ENCODE measurements around the gene SPON1. TPM values are rescaled to one million over a fixed set of nuclear protein-coding genes. Genes with fewer than 3 reads are reported as not detected.
"Not testable (repeated sequence)": the region's sequence is repeated elsewhere in the genome, so short reads cannot be mapped to it uniquely, and the experiment has no call there.

SPON1 gene
- total and polyA plus RNA-seq, 8 donors = 0.83 to 17.5 (median 1.7) TPM

DNA sequence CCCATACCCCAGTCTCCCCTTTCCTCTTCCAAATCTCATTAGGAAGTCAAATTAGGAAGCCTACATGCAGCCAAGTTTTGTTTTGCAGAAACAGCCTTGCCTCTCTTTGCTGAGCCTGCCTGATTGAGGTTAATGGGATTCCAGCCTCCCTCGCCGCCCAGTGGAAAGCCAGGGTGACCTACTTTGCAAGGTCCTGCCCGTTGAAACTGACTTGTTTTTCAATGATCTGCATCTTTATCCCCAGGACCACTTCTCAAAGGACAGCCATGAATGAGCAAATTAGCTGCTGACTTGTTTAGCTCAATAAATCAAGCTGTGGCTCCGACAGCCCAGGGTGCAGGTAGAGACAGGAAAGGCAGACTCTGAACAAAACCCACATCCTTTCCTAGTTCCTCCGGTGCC is 286.1 kb downstream of the SPON1 start:
- peak in 1 of 4 donors; percentile 47 for ATAC-seq
- WGBS, 2 donors = 53 to 68% methylated on average over 5 of the region's 5 CpGs
- no peak overlapping the region for H3K4me3 ChIP-seq
- no peak for DNase-seq
- TF ChIP-seq, protein P1, sequence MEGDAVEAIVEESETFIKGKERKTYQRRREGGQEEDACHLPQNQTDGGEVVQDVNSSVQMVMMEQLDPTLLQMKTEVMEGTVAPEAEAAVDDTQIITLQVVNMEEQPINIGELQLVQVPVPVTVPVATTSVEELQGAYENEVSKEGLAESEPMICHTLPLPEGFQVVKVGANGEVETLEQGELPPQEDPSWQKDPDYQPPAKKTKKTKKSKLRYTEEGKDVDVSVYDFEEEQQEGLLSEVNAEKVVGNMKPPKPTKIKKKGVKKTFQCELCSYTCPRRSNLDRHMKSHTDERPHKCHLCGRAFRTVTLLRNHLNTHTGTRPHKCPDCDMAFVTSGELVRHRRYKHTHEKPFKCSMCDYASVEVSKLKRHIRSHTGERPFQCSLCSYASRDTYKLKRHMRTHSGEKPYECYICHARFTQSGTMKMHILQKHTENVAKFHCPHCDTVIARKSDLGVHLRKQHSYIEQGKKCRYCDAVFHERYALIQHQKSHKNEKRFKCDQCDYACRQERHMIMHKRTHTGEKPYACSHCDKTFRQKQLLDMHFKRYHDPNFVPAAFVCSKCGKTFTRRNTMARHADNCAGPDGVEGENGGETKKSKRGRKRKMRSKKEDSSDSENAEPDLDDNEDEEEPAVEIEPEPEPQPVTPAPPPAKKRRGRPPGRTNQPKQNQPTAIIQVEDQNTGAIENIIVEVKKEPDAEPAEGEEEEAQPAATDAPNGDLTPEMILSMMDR (IDR thresholded peaks at IDR 0.05) = no peak
- intact Hi-C loops (cut with DNase I) = loop anchor here (5.0 to 10.0 kb wide), 4 partner anchors 291 to 484 kb away; no protein-coding TSS in a partner anchor
- H3K36me3 ChIP-seq = no peaks in the 10 kb centered on the region
- H3K27me3 ChIP-seq = no peaks in the 10 kb centered on the region
- FAIRE-seq = no peak
- no peak overlapping the region for H3K27ac ChIP-seq
- H3K9me3 ChIP-seq = no peaks in the 10 kb centered on the region
- no peaks in the 10 kb centered on the region for H3K4me1 ChIP-seq

DNA sequence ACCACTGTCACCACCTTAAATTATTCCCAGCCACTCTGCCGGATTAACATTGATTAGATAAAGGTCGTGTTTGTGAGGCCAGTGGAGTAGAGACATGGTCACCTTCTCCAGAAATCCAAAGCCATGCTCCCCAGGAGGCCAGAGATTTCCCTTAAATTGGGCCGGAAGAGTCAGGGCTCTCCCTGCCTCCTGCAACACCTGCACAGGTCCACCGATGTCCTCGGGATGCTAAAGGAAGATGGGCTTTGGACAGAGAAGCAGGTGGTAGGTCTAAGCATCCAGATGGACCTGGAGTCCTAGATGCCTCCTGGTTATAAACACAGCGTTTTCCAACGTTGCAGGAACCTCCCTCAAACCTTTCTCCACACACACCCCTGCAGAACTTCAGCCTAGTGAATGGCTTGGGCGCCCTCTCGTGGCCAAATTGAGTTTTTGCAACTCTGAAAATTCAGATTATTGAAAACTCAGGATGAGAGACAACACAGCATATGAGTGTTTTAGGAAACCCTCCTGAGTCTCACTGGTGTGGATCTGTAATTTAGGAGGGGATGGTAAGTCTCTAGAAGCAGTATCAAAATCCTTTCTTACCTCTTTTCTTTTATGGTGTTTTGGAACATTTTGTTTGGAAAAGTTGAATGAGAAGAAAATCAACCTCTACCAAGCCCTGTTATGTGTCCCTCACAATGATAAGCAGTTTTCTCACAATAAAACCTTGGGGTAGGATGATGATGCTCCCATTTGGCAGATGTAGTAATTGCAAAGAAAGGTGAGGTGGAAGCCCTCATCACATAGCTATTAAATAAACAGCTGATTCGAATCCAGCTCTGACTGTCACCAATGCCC is 286.8 kb downstream of the SPON1 start:
- TF ChIP-seq, protein P1 (IDR thresholded peaks at IDR 0.05) = peak; percentile 64 to 80 (median 78)
- Histone ChIP-seq H3K4me1 (no peaks in the 10 kb centered on the region), H3K36me3 (no peaks in the 10 kb centered on the region), H3K9me3 (no peaks in the 10 kb centered on the region), H3K27me3 (no peaks in the 10 kb centered on the region), H3K4me3 (no peak overlapping the region), H3K27ac (no peak overlapping the region)
- 23 to 28% methylated on average over 10 of the region's 10 CpGs for WGBS, 2 donors
- DNase-seq (peak in 5 of 6 donors; percentile 14 to 82 (median 41)), FAIRE-seq (no peak), ATAC-seq (peak in 3 of 4 donors; percentile 74 to 81 (median 78))
- intact Hi-C loops (cut with DNase I) = loop anchor here (5.0 to 10.0 kb wide), 4 partner anchors 292 to 485 kb away; no protein-coding TSS in a partner anchor

DNA sequence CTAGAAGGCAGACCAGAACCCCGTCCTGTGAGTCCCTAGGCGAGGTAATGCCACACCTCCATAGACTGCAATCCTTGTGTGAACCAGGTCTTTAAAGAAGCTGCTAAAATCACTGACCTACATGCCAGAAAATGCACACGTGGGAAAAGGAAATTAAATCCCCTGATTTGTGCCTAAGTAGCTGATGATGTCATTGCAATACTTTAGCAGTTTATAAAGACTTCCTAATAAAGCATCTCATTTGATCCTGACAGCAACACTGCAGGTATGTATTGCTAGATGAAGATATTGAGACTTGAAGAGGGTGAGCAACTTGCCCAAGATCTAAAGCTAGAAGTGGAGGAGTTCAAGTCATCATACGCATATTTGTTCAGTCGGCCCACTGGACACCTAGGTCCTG is 289.2 kb downstream of the SPON1 start:
- no peaks in the 10 kb centered on the region for H3K36me3 ChIP-seq
- H3K27me3 ChIP-seq = no peaks in the 10 kb centered on the region
- 56 to 73% methylated on average over 5 of the region's 5 CpGs for WGBS, 2 donors
- no peaks in the 10 kb centered on the region for H3K4me1 ChIP-seq
- intact Hi-C loops (cut with DNase I) = no loop called here
- ATAC-seq = no peak
- no peak for DNase-seq
- H3K4me3 ChIP-seq = no peak overlapping the region
- TF ChIP-seq, protein P1 (IDR thresholded peaks at IDR 0.05) = no peak
- FAIRE-seq = no peak
- no peaks in the 10 kb centered on the region for H3K9me3 ChIP-seq
- no peak overlapping the region for H3K27ac ChIP-seq

DNA sequence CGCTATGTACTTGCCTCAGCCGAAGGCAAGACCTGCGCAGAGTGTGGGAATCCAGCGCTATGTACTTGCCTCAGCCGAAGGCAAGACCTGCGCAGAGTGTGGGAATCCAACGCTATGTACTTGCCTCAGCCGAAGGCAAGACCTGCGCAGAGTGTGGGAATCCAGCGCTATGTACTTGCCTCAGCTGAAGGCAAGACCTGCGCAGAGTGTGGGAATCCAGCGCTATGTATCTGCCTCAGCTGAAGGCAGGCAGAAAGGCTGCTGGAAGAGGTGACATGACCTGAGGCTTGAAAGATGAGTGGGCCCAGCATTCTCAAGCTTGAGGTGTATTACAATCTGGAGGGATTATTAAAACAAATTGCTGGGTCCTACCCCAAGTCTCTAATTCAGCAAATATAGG is 290.0 kb downstream of the SPON1 start:
- intact Hi-C loops (cut with DNase I); H3K4me1 ChIP-seq; H3K27ac ChIP-seq; ATAC-seq; H3K36me3 ChIP-seq; DNase-seq; H3K27me3 ChIP-seq; FAIRE-seq; H3K9me3 ChIP-seq; H3K4me3 ChIP-seq: not testable (repeated sequence)
- WGBS, 2 donors = 93 to 94% methylated on average over 5 to 6 of the region's 12 CpGs

DNA sequence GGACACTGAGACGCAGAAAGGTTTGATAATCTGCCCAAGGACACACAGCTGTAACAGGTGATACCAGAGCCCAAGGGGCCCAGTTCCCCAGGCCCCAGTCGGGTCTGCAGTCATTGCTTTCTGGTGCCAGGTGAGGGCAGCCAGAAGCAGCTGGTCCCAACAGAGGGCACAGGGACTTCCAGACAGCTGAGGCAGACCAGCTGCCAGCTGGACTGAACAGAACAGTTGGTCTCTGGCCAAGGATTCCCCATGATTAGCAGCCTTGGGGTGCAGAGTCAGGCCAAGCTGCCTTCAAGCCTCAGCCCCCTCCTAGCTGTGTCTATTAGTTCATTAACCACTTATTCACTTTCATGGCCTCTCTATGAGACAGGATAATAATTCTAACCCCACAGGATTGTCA is 290.9 kb downstream of the SPON1 start:
- TF ChIP-seq, protein P1 (IDR thresholded peaks at IDR 0.05) = no peak
- DNase-seq (no peak), ATAC-seq (no peak), FAIRE-seq (no peak)
- no peaks in the 10 kb centered on the region for H3K9me3 ChIP-seq
- no peak overlapping the region for H3K27ac ChIP-seq
- H3K27me3 ChIP-seq = no peaks in the 10 kb centered on the region
- intact Hi-C loops (cut with DNase I) = no loop called here
- 32 to 36% methylated on average over 2 of the region's 2 CpGs for WGBS, 2 donors
- no peaks in the 10 kb centered on the region for H3K4me1 ChIP-seq
- no peak overlapping the region for H3K4me3 ChIP-seq
- H3K36me3 ChIP-seq = no peaks in the 10 kb centered on the region

Measured in pancreas (tissue), 10 donors.